ENCODE measurements around the gene PON2.

DNA sequence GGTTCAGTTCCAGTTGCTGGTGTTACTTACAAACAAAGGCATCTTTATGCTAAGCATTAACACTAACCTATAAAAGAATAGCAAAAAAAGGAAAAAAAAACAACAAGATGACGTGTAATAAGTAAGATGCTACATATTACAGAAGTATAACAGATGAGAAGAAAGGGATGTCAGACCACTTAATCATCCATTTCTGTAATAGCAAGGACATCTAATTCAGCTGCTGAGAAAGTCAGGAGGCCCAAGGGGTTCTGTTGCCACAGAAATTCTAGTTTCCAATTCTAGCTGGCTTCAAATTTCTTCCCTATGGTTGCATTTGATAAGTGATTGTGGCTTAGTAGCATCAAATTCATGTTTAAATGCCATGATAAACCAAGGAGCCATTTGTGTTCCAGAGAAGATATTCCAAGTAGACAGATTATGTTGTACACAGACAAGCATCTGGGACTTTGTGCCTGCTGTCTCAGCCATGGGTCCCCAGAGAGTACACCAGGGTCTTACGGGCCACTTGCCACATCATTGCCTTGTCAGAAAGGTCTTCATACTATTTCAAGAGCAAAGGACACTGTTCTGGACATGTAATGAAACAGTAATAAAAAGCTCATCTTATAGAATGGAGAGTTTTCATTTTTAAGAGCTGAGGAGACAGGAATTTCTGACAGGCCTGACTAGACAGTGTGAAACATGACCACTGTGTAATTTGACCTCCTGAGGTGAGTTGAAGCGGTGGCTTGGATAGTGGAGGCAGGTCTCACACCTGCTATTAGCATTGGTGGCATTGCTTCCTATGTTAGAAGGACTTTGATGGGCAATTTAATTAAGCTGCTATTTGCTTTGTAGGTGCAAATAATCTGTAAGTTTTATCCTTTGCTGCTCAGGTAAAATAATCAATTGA, 46.7 kb upstream of the PON2 start:
- TF ChIP-seq, protein P1, sequence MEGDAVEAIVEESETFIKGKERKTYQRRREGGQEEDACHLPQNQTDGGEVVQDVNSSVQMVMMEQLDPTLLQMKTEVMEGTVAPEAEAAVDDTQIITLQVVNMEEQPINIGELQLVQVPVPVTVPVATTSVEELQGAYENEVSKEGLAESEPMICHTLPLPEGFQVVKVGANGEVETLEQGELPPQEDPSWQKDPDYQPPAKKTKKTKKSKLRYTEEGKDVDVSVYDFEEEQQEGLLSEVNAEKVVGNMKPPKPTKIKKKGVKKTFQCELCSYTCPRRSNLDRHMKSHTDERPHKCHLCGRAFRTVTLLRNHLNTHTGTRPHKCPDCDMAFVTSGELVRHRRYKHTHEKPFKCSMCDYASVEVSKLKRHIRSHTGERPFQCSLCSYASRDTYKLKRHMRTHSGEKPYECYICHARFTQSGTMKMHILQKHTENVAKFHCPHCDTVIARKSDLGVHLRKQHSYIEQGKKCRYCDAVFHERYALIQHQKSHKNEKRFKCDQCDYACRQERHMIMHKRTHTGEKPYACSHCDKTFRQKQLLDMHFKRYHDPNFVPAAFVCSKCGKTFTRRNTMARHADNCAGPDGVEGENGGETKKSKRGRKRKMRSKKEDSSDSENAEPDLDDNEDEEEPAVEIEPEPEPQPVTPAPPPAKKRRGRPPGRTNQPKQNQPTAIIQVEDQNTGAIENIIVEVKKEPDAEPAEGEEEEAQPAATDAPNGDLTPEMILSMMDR (IDR thresholded peaks at IDR 0.05), result no peak
- no peak for TF ChIP-seq POLR2A (IDR thresholded peaks at IDR 0.05)

Data from Peyer's patch (tissue), 4 donors.